CD4-positive, alpha-beta memory T cell (primary cell): ENCODE results near the gene SLC22A15. TPM values are rescaled to one million over a fixed set of nuclear protein-coding genes. Genes with fewer than 3 reads are reported as not detected.

Source experiments
- CTCF ChIA-PET: fragments of 350-600 bp; sonication (Branson Sonifier 250); formaldehyde crosslinking; loops from one replicate; lab custom pipeline; 2021; ENCODE audit warnings: inconsistent platforms; ENCODE audit not compliant: partially characterized antibody; lab: Charles Lee
- POLR2A ChIA-PET: fragments of 350-600 bp; sonication (Branson Sonifier 250); formaldehyde crosslinking; loops from one replicate; lab custom pipeline; 2021; ENCODE audit not compliant: partially characterized antibody; lab: Charles Lee
- DNase-seq, 5 donors: peaks; one replicate each; pipeline versions ENCODE4 v3.0.0 to v3.0.0-alpha.2; 2020 to 2022; ENCODE audit warnings: mixed read lengths in 1 of 5
- H3K27ac ChIP-seq: one replicate; pipeline ENCODE4 v1.7.0; 2013; ENCODE audit warnings: low read depth, low read length
- H3K27me3 ChIP-seq: 2 replicates; pipeline ENCODE4 v1.7.0; 2013; ENCODE audit warnings: mild to moderate bottlenecking, low read length, moderate library complexity; ENCODE audit not compliant: insufficient read depth
- H3K36me3 ChIP-seq: 2 replicates; pipeline ENCODE4 v1.7.0; 2013; ENCODE audit warnings: mild to moderate bottlenecking, low read length, moderate library complexity; ENCODE audit not compliant: insufficient read depth
- H3K4me1 ChIP-seq: 2 replicates; pipeline ENCODE4 v1.7.0; 2013; ENCODE audit warnings: mild to moderate bottlenecking, low read length, moderate library complexity; ENCODE audit not compliant: insufficient read depth
- H3K4me3 ChIP-seq, 2 donors: one replicate each; pipeline ENCODE4 v1.7.0; 2013; ENCODE audit warnings: low read length in 2 of 2, mild to moderate bottlenecking in 1 of 2
- H3K9me3 ChIP-seq, 2 donors: one replicate each; pipeline ENCODE4 v1.7.0; 2013; ENCODE audit warnings: low read length in 2 of 2, control low read depth in 1 of 2; ENCODE audit not compliant: control insufficient read depth in 1 of 2
- H3K27ac Mint-ChIP-seq, 7 donors: one replicate each; pipeline ENCODE4 v1.8.0; 2020 to 2021; ENCODE audit warnings: mixed read lengths in 7 of 7, mild to moderate bottlenecking in 6 of 7, inconsistent platforms in 3 of 7, moderate library complexity in 3 of 7
- H3K27me3 Mint-ChIP-seq, 2 donors: one replicate each; pipeline ENCODE4 v1.8.0; 2020 to 2021; ENCODE audit warnings: mixed read lengths in 2 of 2
- H3K36me3 Mint-ChIP-seq, 2 donors: one replicate each; pipeline ENCODE4 v1.8.0; 2020 to 2021; ENCODE audit warnings: mixed read lengths in 2 of 2, inconsistent platforms in 1 of 2, mild to moderate bottlenecking in 1 of 2
- H3K4me1 Mint-ChIP-seq, 4 donors: one replicate each; pipeline ENCODE4 v1.8.0; 2020 to 2021; ENCODE audit warnings: mixed read lengths in 4 of 4, mild to moderate bottlenecking in 1 of 4
- H3K4me3 Mint-ChIP-seq, 8 donors: one replicate each; pipeline ENCODE4 v1.8.0; 2020 to 2021; ENCODE audit warnings: mixed read lengths in 8 of 8, mild to moderate bottlenecking in 7 of 8, moderate library complexity in 6 of 8, inconsistent platforms in 3 of 8
- H3K9me3 Mint-ChIP-seq, 8 donors: one replicate each; pipeline ENCODE4 v1.8.0; 2020 to 2021; ENCODE audit warnings: mixed read lengths in 8 of 8, mild to moderate bottlenecking in 5 of 8, inconsistent platforms in 3 of 8, moderate library complexity in 1 of 8
- intact Hi-C: fragments of 100-400 bp; cut with micrococcal nuclease; formaldehyde crosslinking; loops from one replicate; pipeline ENCODE4 v1.15.1; 2023
- polyA plus RNA-seq, 2 donors: library from polyadenylated mRNA; unstranded; fragments of 300-500 nt; fragmentation: Illumina TruSeq; gene quantifications; one replicate each; pipeline ENCODE4 v1.2.3, GENCODE V29; 2021
- total RNA-seq, 2 experiments: library from RNA; stranded (reverse); gene quantifications; one replicate each; pipeline ENCODE4 v1.2.3, GENCODE V29; 2021

Gene SLC22A15
- total and polyA plus RNA-seq, 4 experiments from 2014 or later: 1.2 TPM; not detected in 2

- no peak overlapping the region for H3K4me3 ChIP-seq
- Mint-ChIP-seq H3K4me1 (no peaks in the 10 kb centered on the region), H3K36me3 (no peaks in the 10 kb centered on the region), H3K9me3 (peaks cover 0 to 2% (median 0%) of the 10 kb centered on the region in 8 donors), H3K27ac (no peak overlapping the region), H3K27me3 (peaks cover 13 to 19% of the 10 kb centered on the region in 2 donors), H3K4me3 (no peak overlapping the region)
- H3K27me3 ChIP-seq: no peaks in the 10 kb centered on the region
- CTCF ChIA-PET: no interaction called here
- intact Hi-C loops: no loop called here
- POLR2A ChIA-PET: no interaction called here
- H3K36me3 ChIP-seq: no peaks in the 10 kb centered on the region
- no peaks in the 10 kb centered on the region for H3K9me3 ChIP-seq
- no peak for DNase-seq
- no peaks in the 10 kb centered on the region for H3K4me1 ChIP-seq
- no peak overlapping the region for H3K27ac ChIP-seq
Observed at GRCh38 chr1:115951560-115951959, 24.8 kb upstream of the SLC22A15 start.

GRCh38 chr1:115952547-115952946, 23.8 kb upstream of the SLC22A15 start:
- no peak overlapping the region for H3K4me3 Mint-ChIP-seq
- intact Hi-C loops: no loop called here
- no peak overlapping the region for H3K27ac ChIP-seq
- no peak overlapping the region for H3K27ac Mint-ChIP-seq
- DNase-seq: no peak
- H3K27me3 ChIP-seq: no peaks in the 10 kb centered on the region
- no peaks in the 10 kb centered on the region for H3K4me1 ChIP-seq
- peaks cover 17 to 23% of the 10 kb centered on the region in 2 donors for H3K27me3 Mint-ChIP-seq
- POLR2A ChIA-PET: no interaction called here
- H3K36me3 Mint-ChIP-seq: no peaks in the 10 kb centered on the region
- H3K36me3 ChIP-seq: no peaks in the 10 kb centered on the region
- H3K4me1 Mint-ChIP-seq: no peaks in the 10 kb centered on the region
- H3K4me3 ChIP-seq: no peak overlapping the region
- H3K9me3 ChIP-seq: no peaks in the 10 kb centered on the region
- peaks cover 0 to 3% (median 0%) of the 10 kb centered on the region in 8 donors for H3K9me3 Mint-ChIP-seq
- CTCF ChIA-PET: no interaction called here

GRCh38 chr1:115953180-115953579, 23.1 kb upstream of the SLC22A15 start:
- H3K9me3 Mint-ChIP-seq: peaks cover 0 to 3% (median 0%) of the 10 kb centered on the region in 8 donors
- Histone ChIP-seq H3K27ac (no peak overlapping the region), H3K4me1 (no peaks in the 10 kb centered on the region), H3K27me3 (no peaks in the 10 kb centered on the region), H3K4me3 (no peak overlapping the region), H3K9me3 (no peaks in the 10 kb centered on the region), H3K36me3 (no peaks in the 10 kb centered on the region)
- intact Hi-C loops: no loop called here
- ChIA-PET CTCF (no interaction called here), POLR2A (no interaction called here)
- DNase-seq: no peak
- H3K27ac Mint-ChIP-seq: no peak overlapping the region
- no peak overlapping the region for H3K4me3 Mint-ChIP-seq
- H3K36me3 Mint-ChIP-seq: no peaks in the 10 kb centered on the region
- no peaks in the 10 kb centered on the region for H3K4me1 Mint-ChIP-seq
- peaks cover 19 to 22% of the 10 kb centered on the region in 2 donors for H3K27me3 Mint-ChIP-seq

GRCh38 chr1:115954684-115955083, 21.6 kb upstream of the SLC22A15 start:
- H3K4me1 ChIP-seq: no peaks in the 10 kb centered on the region

GRCh38 chr1:115955228-115955627, 21.1 kb upstream of the SLC22A15 start:
- Histone ChIP-seq H3K4me3 (no peak overlapping the region), H3K27ac (no peak overlapping the region), H3K4me1 (no peaks in the 10 kb centered on the region), H3K9me3 (no peaks in the 10 kb centered on the region), H3K36me3 (no peaks in the 10 kb centered on the region), H3K27me3 (no peaks in the 10 kb centered on the region)
- ChIA-PET CTCF (no interaction called here), POLR2A (no interaction called here)
- Mint-ChIP-seq H3K27ac (no peak overlapping the region), H3K4me1 (no peaks in the 10 kb centered on the region), H3K9me3 (peaks cover 0 to 3% (median 0%) of the 10 kb centered on the region in 8 donors), H3K36me3 (no peaks in the 10 kb centered on the region), H3K27me3 (peaks cover 15 to 20% of the 10 kb centered on the region in 2 donors), H3K4me3 (no peak overlapping the region)
- intact Hi-C loops: no loop called here
- DNase-seq: no peak

More at GRCh38 chr1:115954684-115955083, 21.6 kb upstream of the SLC22A15 start:
- H3K36me3 Mint-ChIP-seq: no peaks in the 10 kb centered on the region
- DNase-seq: no peak
- no peaks in the 10 kb centered on the region for H3K9me3 ChIP-seq
- H3K4me3 ChIP-seq: no peak overlapping the region
- peaks cover 0 to 3% (median 0%) of the 10 kb centered on the region in 8 donors for H3K9me3 Mint-ChIP-seq
- ChIA-PET POLR2A (no interaction called here), CTCF (no interaction called here)
- no peaks in the 10 kb centered on the region for H3K36me3 ChIP-seq
- no peak overlapping the region for H3K27ac Mint-ChIP-seq
- peaks cover 14 to 19% of the 10 kb centered on the region in 2 donors for H3K27me3 Mint-ChIP-seq
- intact Hi-C loops: no loop called here
- no peaks in the 10 kb centered on the region for H3K4me1 Mint-ChIP-seq
- H3K27ac ChIP-seq: no peak overlapping the region
- H3K27me3 ChIP-seq: no peaks in the 10 kb centered on the region
- no peak overlapping the region for H3K4me3 Mint-ChIP-seq

GRCh38 chr1:115958866-115959265, 17.4 kb upstream of the SLC22A15 start:
- H3K27ac Mint-ChIP-seq: no peak overlapping the region
- no peaks in the 10 kb centered on the region for H3K9me3 ChIP-seq
- H3K36me3 Mint-ChIP-seq: no peaks in the 10 kb centered on the region
- no peaks in the 10 kb centered on the region for H3K4me1 ChIP-seq
- ChIA-PET CTCF (interaction anchor here (0.7 kb wide), 1 partner anchor 11 kb away, joined by 3 read pairs; no protein-coding TSS in a partner anchor), POLR2A (no interaction called here)
- H3K27me3 ChIP-seq: no peaks in the 10 kb centered on the region
- H3K4me1 Mint-ChIP-seq: no peaks in the 10 kb centered on the region
- peaks cover 32 to 43% of the 10 kb centered on the region in 2 donors for H3K27me3 Mint-ChIP-seq
- DNase-seq: no peak
- no peak overlapping the region for H3K4me3 Mint-ChIP-seq
- peaks cover 0 to 5% (median 0%) of the 10 kb centered on the region in 8 donors for H3K9me3 Mint-ChIP-seq
- intact Hi-C loops: no loop called here
- no peaks in the 10 kb centered on the region for H3K36me3 ChIP-seq
- H3K4me3 ChIP-seq: no peak overlapping the region
- no peak overlapping the region for H3K27ac ChIP-seq

GRCh38 chr1:115969509-115969908, 6.8 kb upstream of the SLC22A15 start:
- H3K36me3 ChIP-seq: no peaks in the 10 kb centered on the region
- intact Hi-C loops: no loop called here
- Mint-ChIP-seq H3K9me3 (peaks cover 0 to 2% (median 0%) of the 10 kb centered on the region in 8 donors), H3K4me1 (no peaks in the 10 kb centered on the region), H3K36me3 (no peaks in the 10 kb centered on the region), H3K4me3 (no peak overlapping the region), H3K27me3 (peaks cover 17 to 19% of the 10 kb centered on the region in 2 donors), H3K27ac (no peak overlapping the region)
- no peaks in the 10 kb centered on the region for H3K4me1 ChIP-seq
- H3K4me3 ChIP-seq: no peak overlapping the region
- H3K27me3 ChIP-seq: no peaks in the 10 kb centered on the region
- ChIA-PET POLR2A (no interaction called here), CTCF (no interaction called here)
- H3K27ac ChIP-seq: no peak overlapping the region
- no peak for DNase-seq
- H3K9me3 ChIP-seq: no peaks in the 10 kb centered on the region
